ENCODE results near the gene CAMSAP1. TPM values are rescaled to one million over a fixed set of nuclear protein-coding genes. Genes with fewer than 3 reads are reported as not detected.

CAMSAP1 gene
- total RNA-seq, 1 donor from 2014 or later: 25.2 TPM

DNA sequence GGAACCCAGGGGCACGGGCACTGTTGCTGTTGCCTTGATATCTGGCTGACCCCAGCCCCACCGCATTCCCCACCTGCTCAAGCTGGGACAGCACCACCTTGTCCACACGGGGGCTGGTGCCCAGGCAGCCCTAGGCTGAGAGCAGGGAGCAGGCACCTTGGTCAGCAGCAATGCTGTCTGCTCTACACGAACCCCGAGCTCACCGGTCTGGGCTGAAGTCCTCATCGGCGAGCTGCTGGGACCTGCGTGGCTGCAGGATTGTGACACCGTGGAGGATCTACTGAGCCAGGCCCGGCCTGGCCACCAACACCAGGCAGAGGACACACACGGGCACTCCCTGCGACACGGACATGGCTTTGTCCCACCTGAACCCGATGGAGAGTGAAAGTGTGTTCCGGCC lies 127.3 kb downstream of the CAMSAP1 start:
- intact Hi-C loops (cut with micrococcal nuclease): no loop called here

GRCh38 chr9:135779571-135779970 lies 127.8 kb downstream of the CAMSAP1 start:
- intact Hi-C loops (cut with micrococcal nuclease): no loop called here

GRCh38 chr9:135778421-135778820 lies 128.9 kb downstream of the CAMSAP1 start:
- intact Hi-C loops (cut with micrococcal nuclease): no loop called here

DNA sequence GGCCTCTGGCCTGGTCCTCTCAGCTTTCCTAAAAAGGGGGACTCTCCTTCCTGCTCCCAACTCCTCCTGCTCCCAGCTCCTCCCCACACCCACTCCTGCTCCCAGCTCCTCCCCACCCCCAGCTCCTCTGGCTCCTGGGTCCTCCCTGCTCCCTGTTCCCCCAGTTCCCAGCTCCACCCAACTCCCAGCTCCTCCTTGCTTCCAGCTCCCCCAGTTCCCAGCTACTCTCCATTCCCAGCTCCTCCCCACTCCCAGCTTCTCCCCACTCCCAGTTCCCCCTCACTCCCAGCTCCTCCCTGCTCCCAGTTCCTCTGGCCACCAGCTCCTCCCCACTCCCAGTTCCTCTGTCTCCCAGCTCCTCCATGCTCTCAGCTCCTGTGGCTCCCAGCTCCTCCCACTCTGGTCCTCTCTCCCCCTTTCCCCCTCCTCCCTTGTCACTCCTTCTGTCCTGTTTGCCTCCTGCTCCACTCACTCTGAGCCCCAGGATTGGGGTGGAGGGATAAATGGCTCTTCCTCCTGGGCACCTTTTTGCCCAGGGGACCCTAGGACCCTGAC lies 129.6 kb downstream of the CAMSAP1 start:
- intact Hi-C loops (cut with micrococcal nuclease): no loop called here

DNA sequence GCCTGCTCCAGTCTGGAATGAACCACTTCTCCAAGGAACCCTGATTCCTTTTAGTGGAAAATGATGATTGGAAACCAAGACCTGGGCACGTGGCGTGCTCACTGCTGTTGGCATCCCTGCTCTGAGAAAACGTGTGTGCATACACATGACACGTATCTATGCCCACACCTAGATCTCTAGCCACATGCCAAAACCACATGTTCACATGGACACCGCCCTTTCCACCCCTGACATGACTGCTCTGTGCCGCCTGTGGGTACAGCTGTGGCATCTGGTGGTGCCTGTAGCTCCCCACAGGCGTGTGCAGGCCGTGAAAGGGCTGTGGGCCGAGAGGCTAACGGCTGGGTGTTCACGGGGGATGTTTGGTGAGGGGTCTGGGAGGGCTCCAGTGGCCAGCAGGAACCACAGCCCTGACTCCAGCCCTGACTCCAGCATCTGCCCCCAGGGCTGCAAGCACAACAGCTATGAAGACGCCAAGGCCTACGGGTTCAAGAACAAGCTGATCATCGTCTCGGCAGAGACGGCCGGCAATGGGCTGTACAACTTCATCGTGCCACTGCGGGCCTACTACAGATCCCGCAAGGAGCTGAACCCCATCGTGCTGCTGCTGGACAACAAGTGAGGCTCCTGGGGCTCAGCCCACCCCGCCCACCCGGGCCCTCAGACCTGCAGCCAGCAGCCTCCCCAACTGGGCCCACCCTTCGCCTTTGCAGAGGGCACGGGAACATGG lies 130.3 kb downstream of the CAMSAP1 start:
- intact Hi-C loops (cut with micrococcal nuclease): no loop called here

- intact Hi-C loops (cut with micrococcal nuclease): no loop called here
Measured at GRCh38 chr9:135775911-135776310, 131.4 kb downstream of the CAMSAP1 start.

DNA sequence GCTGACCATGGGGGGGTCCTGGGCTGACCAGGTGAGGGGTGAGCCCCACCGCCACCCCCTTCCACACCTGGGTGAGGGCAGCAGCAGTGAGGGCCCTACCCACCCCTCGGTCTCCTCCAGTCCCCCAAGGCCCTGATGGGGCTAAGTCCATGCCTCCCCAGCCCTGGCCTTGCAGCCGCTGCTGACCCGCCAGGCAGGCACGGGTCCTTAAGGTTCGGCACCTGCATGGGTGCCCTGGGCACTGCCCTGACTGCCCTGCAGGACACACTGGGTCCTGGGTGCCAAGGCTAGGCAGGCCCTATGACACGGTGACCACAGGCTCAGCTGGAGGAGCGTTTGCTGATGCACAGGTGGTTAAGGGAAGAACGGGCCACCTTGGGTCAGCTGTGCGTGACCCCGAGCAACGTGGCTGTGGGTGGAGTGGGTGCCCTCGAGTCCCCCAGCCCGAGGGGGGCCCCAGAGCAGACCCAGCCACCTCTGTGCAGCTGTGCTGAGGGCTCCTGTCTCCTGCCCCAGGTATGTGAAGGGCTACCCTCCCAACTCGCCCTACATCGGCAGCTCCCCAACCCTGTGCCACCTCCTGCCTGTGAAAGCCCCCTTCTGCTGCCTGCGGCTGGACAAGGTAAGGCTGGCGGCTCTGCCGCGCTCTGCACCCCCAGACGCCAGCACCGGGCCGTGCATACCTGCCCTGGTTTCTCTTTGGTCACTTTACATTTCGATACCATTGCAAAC lies 132.4 kb downstream of the CAMSAP1 start:
- intact Hi-C loops (cut with micrococcal nuclease): no loop called here

DNA sequence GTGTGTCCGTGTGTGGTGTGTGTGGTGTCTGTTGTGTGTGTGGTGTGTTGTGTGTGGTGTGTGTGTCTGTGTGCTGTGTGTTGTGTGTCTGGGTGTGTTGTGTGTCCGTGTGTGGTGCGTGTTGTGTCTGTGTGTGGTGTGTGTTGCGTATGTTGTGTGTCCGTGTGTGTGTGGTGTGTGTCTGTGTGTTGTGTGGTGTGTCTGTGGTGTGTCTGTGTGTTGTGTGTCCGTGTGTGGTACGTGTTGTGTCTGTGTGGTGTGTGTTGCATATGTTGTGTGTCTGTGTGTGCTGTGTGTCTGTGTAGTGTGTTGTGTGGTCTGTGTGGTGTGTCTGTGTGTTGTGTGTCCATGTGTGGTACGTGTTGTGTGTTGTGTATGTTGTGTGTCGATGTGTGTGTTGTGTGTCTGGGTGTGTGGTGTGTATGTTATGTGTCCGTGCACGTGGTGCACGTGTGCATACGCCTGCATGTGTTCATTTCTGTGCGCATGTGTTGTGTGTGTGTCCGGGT lies 133.1 kb downstream of the CAMSAP1 start:
- intact Hi-C loops (cut with micrococcal nuclease): no loop called here

GRCh38 chr9:135773530-135774238 lies 133.7 kb downstream of the CAMSAP1 start:
- intact Hi-C loops (cut with micrococcal nuclease): no loop called here

DNA sequence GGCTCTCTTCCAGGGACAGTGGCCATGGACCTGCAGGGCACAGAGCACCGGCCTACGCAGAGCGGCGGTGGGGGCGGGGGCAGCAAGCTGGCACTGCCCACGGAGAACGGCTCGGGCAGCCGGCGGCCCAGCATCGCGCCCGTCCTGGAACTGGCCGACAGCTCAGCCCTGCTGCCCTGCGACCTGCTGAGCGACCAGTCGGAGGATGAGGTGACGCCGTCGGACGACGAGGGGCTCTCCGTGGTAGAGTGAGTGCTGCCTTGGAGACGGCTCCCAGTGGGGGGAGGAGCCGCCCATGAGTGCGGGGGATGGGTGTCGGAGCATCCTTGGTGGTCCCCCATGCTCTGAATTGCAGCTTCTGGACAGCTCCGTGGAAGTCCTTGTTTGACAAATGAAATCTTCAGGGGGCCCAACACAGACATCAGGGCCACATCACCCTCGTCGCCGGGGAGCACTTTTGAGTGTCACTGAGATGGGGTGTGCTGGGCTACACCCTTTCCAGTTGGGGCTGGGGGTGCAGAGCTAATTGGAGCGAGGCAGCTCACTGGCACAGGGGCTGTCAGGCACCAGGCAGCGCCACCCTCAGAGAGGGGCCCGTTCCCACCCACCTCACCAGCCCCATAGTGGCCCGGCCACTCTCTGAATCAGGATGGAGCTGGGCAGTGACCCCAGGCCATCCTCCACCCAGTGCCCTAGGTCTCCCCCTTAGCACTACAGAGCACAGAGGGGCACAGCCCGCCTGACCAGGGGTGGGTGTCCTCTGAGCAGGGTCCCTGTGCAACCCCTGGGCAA lies 134.4 kb downstream of the CAMSAP1 start:
- intact Hi-C loops (cut with micrococcal nuclease): no loop called here

- intact Hi-C loops (cut with micrococcal nuclease): no loop called here
Measured at GRCh38 chr9:135772056-135772646, 135.2 kb downstream of the CAMSAP1 start.

DNA sequence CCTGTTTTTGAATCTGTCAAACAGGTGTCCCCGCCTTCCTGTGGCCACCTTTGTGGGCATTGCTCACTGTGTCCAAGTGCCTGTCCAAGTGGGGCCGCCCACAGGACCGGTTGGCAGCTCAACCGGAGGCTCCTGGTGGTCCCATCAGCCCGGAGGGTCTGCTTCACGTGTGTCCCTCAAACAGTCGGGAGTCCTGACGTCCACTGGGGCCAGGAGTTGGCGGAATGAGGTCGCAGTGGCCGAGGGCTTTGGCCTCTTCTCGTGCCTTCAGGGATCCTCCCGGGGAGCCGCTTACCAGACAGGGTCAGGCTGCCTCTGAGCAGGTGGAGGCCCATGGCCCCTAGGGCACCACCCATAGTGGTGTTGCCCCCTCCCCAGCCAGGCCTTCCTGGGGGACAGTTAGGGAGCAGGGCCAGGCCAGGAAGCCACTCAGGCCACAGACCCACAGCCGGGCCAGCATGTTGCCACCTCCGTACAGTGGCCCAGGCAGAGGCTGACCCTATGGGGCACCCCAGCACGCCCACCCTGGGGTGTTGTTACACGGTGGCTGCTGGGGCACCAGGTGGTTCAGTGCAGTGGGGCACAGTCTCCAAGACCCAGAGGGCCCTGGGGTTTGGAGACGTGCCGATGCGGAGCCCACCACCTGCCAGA lies 135.8 kb downstream of the CAMSAP1 start:
- intact Hi-C loops (cut with micrococcal nuclease): no loop called here

DNA sequence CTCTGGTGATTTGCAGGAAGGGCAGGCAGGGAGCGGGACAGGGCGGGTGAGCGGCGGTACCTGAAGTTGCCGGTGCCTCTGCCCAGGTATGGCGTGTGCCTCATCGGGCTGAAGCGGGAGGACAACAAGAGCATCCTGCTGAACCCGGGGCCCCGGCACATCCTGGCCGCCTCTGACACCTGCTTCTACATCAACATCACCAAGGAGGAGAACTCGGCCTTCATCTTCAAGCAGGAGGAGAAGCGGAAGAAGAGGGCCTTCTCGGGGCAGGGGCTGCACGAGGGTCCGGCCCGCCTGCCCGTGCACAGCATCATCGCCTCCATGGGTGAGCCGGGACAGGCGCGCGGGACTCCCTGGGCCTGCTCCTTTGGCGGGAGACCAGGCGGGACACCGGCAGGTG lies 136.6 kb downstream of the CAMSAP1 start:
- intact Hi-C loops (cut with micrococcal nuclease): no loop called here

DNA sequence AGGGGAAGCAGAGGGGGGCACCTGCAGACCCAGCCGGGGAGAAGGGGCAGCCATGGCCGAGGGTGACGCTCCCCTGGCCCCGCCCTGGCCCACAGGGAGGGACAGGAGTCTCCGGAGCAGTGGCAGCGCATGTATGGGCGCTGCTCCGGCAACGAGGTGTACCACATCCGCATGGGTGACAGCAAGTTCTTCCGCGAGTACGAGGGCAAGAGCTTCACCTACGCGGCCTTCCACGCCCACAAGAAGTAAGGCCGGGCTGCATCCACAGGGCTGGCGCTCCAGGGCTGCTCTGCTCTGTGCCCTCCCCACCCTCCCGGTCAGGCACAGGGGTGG lies 137.2 kb downstream of the CAMSAP1 start:
- intact Hi-C loops (cut with micrococcal nuclease): no loop called here

GRCh38 chr9:135769489-135770202 lies 137.7 kb downstream of the CAMSAP1 start:
- intact Hi-C loops (cut with micrococcal nuclease): no loop called here

GRCh38 chr9:135768516-135769218 lies 138.7 kb downstream of the CAMSAP1 start:
- intact Hi-C loops (cut with micrococcal nuclease): no loop called here

GRCh38 chr9:135766707-135767106 lies 140.6 kb downstream of the CAMSAP1 start:
- intact Hi-C loops (cut with micrococcal nuclease): no loop called here

- intact Hi-C loops (cut with micrococcal nuclease): no loop called here
Measured at GRCh38 chr9:135766251-135766650, 141.1 kb downstream of the CAMSAP1 start.

- intact Hi-C loops (cut with micrococcal nuclease): no loop called here
Measured at GRCh38 chr9:135765416-135765815, 141.9 kb downstream of the CAMSAP1 start.

Data from T-helper 1 cell treated with Interleukin-12 subunit alpha and Interleukin-12 subunit beta and Interleukin-4 antibody, amounts not matched to agents 30 ng/mL and 1 ng/mL, for 36 hours (primary cell).